Right lobe of liver (tissue), 6 donors: ENCODE data around the gene SLC6A20. TPM values are rescaled to one million over a fixed set of nuclear protein-coding genes. Genes with fewer than 3 reads are reported as not detected.
A peak's percentile ranks its signal among the peaks of the same experiment; 100 is the strongest.

Experiments used
- ATAC-seq, 4 donors: fragments of 200-7000 bp; cut with Tn5 transposase; one replicate each; pipeline ENCODE4 v1.9.1; 2020; ENCODE audit warnings: mild to moderate bottlenecking in 4 of 4, moderate library complexity in 4 of 4
- DNase-seq, 3 donors: peaks; one replicate each; pipeline ENCODE4 v3.0.0-alpha.2; 2020
- H3K27ac ChIP-seq, 3 donors: fragments of 200-600 bp; one replicate each; pipeline ENCODE4 v1.8.0; 2022
- H3K27me3 ChIP-seq, 2 donors: fragments of 200-600 bp; one replicate each; pipeline ENCODE4 v1.8.0; 2022
- H3K36me3 ChIP-seq, 4 donors: fragments of 200-600 bp; sonication (generic) in 1 of 4; one replicate each; pipeline versions ENCODE4 v1.5.1 to v1.8.0; 2017 to 2022; ENCODE audit warnings: control low read depth in 1 of 4
- H3K4me1 ChIP-seq, 4 donors: fragments of 200-600 bp; sonication (generic) in 1 of 4; one replicate each; pipeline versions ENCODE4 v1.5.1 to v1.8.0; 2017 to 2022; ENCODE audit warnings: control low read depth in 1 of 4
- H3K4me3 ChIP-seq, 3 donors: fragments of 200-600 bp; one replicate each; pipeline ENCODE4 v1.8.0; 2022
- H3K9me3 ChIP-seq, 4 donors: fragments of 200-600 bp; sonication (generic) in 1 of 4; one replicate each; pipeline versions ENCODE4 v1.5.1 to v1.8.0; 2017 to 2022; ENCODE audit warnings: control low read depth in 1 of 4
- CTCF ChIP-seq, 4 donors: fragments of 200-600 bp in 3 of 4; fragments of 450-650 bp in 1 of 4; IDR thresholded peaks; one replicate each; pipeline versions ENCODE4 v1.5.1 to v1.8.0; 2016 to 2022; ENCODE audit warnings: antibody characterized with exemption in 4 of 4, mild to moderate bottlenecking in 2 of 4
- POLR2A ChIP-seq: fragments of 450-650 bp; IDR thresholded peaks from one replicate; pipeline ENCODE4 v1.6.1; 2017; ENCODE audit warnings: antibody characterized with exemption, mild to moderate bottlenecking
- WGBS: methylation state at CpG from one replicate; pipeline ENCODE4 v1.1.6; 2018; ENCODE audit warnings: low coverage, low lambda C conversion rate; ENCODE audit not compliant: insufficient coverage; ENCODE audit errors: missing lambda C conversion rate; 5-methylcytosine and 5-hydroxymethylcytosine counted together
- intact Hi-C, 2 donors: fragments of 100-400 bp; cut with DNase I; formaldehyde crosslinking; loops; one replicate each; pipeline versions ENCODE4 v1.11.2 to v1.14.1; 2022
- total RNA-seq, 6 experiments: library from RNA; depleted of rRNA in 2 of 6; stranded (reverse); fragments of >200 nt in 2 of 6; fragmentation: NEBNext Ultra II Directional in 3 of 6; extraction: Animal tissue kit (Norgen Biotek cat#: 25700) in 3 of 6; gene quantifications; one replicate each; pipeline versions ENCODE4 v1.1.0 to v1.2.4, GENCODE V29; 2016 to 2023
- donor health status: DM: no; HTN: yes; CAD: no.
- donor health status: DM: no; HTN: no; CAD: no.
- donor health status: DM: no; HTN: no; CAD: no.
- donor health status: DM: no; HTN: yes; CAD: no.
- donor health status: DM: no; HTN: yes; CAD: no.

SLC6A20 gene
- total RNA-seq, 6 experiments from 2014 or later = 0.07 to 0.21 (median 0.12) TPM; not detected in 3

GRCh38 chr3:45775571-45776300 lies 20.6 kb downstream of the SLC6A20 start:
- DNase-seq (peak in 1 of 3 donors; percentile 45), ATAC-seq (no peak)
- WGBS = 87% methylated on average over 11 of the region's 17 CpGs
- Histone ChIP-seq H3K36me3 (no peaks in the 10 kb centered on the region), H3K9me3 (no peaks in the 10 kb centered on the region), H3K27me3 (no peaks in the 10 kb centered on the region), H3K4me3 (no peak overlapping the region), H3K4me1 (peaks cover 0 to 21% (median 6%) of the 10 kb centered on the region in 4 donors), H3K27ac (no peak overlapping the region)
- intact Hi-C loops = no loop called here
- TF ChIP-seq CTCF (IDR thresholded peaks at IDR 0.05) = no peak
- no peak for TF ChIP-seq POLR2A

- WGBS = 75% methylated on average over 7 of the region's 8 CpGs
- H3K36me3 ChIP-seq = no peaks in the 10 kb centered on the region
- no peak for ATAC-seq
- TF ChIP-seq POLR2A (no peak), CTCF (IDR thresholded peaks at IDR 0.05) (no peak)
- intact Hi-C loops = no loop called here
- no peaks in the 10 kb centered on the region for H3K9me3 ChIP-seq
- no peak overlapping the region for H3K4me3 ChIP-seq
- H3K4me1 ChIP-seq = peaks cover 0 to 21% (median 6%) of the 10 kb centered on the region in 4 donors
- H3K27me3 ChIP-seq = no peaks in the 10 kb centered on the region
- peak in 1 of 3 donors; percentile 32 for DNase-seq
- no peak overlapping the region for H3K27ac ChIP-seq
Observed at GRCh38 chr3:45774581-45775521, 21.5 kb downstream of the SLC6A20 start.

GRCh38 chr3:45773714-45774449 lies 22.5 kb downstream of the SLC6A20 start:
- H3K36me3 ChIP-seq = no peaks in the 10 kb centered on the region
- no peaks in the 10 kb centered on the region for H3K27me3 ChIP-seq
- peak in 1 of 3 donors; percentile 16 for DNase-seq
- H3K9me3 ChIP-seq = no peaks in the 10 kb centered on the region
- no peak for ATAC-seq
- H3K27ac ChIP-seq = no peak overlapping the region
- intact Hi-C loops = no loop called here
- TF ChIP-seq POLR2A (no peak), CTCF (IDR thresholded peaks at IDR 0.05) (no peak)
- peaks cover 0 to 14% (median 3%) of the 10 kb centered on the region in 4 donors for H3K4me1 ChIP-seq
- 83% methylated on average over 3 of the region's 7 CpGs for WGBS
- no peak overlapping the region for H3K4me3 ChIP-seq

- no peak for TF ChIP-seq POLR2A
- TF ChIP-seq CTCF (IDR thresholded peaks at IDR 0.05) = no peak
- H3K9me3 ChIP-seq = no peaks in the 10 kb centered on the region
- H3K36me3 ChIP-seq = no peaks in the 10 kb centered on the region
- H3K4me3 ChIP-seq = no peak overlapping the region
- no peak overlapping the region for H3K27ac ChIP-seq
- intact Hi-C loops = no loop called here
- WGBS = 83% methylated on average over 5 of the region's 5 CpGs
- ATAC-seq (no peak), DNase-seq (peak in 1 of 3 donors; percentile 15)
- no peaks in the 10 kb centered on the region for H3K27me3 ChIP-seq
- H3K4me1 ChIP-seq = peaks cover 0 to 8% (median 0%) of the 10 kb centered on the region in 4 donors
Observed at GRCh38 chr3:45773072-45773471, 23.3 kb downstream of the SLC6A20 start.
